ELR (cell line): Measurements from ENCODE around the gene PRKACA.

ENCODE experiments used
- DNase-seq: peaks from one replicate; pipeline ENCODE4 v3.0.0-alpha.2; 2015; ENCODE audit warnings: low read depth

Gene PRKACA

DNA sequence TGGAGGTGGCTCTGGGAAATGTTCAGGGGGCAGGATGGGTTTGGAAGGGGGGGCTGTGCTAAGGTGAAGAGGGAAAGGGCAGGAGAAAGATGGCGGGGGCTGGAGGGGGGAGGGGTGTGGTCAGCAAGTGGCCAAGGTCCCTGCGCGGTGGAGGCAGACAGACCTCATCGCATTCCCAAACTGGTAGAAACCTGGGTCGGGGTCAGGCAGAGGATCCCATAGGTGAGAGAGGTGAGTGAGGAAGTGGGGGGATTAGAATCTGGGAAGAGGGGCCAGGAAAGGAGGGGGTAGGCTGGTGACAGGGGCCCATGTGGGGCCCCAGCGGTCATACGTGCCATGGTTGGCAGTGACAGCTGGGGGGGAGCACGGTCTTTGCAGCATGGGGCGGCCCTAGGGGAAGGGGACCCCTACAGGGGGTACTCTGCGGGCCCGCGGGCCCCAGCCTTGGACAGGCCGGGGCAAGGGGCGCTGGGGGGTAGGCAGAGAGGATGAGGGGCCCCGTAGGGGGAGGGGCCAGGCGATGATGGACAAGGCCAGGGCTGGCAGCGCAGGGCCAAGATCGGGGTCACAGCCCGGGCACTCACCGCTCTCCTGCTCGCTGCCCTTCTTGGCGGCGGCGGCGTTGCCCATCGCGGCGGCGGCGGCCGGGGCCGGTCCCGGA is 514 bp downstream of the PRKACA start:
- DNase-seq, result no peak

DNA sequence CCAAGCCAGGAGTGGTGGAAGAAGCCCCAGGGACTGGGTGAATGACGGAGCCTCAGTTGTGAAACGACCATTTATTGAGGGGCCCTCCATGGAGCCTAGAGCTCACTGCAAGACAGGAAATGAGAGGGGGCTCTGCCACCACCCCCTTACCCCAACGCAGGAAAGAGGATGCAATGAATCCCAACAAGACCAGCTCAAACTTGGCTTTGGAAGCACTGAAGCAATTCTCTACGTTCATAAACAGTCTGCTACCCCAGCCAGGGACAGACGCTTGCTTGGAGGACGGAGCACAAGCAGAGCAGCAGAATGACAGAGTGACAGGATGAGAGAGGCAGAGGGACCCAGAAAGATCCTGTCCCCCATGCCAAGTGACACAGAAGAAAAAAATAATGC is 1.0 kb downstream of the PRKACA start:
- DNase-seq, result no peak

DNA sequence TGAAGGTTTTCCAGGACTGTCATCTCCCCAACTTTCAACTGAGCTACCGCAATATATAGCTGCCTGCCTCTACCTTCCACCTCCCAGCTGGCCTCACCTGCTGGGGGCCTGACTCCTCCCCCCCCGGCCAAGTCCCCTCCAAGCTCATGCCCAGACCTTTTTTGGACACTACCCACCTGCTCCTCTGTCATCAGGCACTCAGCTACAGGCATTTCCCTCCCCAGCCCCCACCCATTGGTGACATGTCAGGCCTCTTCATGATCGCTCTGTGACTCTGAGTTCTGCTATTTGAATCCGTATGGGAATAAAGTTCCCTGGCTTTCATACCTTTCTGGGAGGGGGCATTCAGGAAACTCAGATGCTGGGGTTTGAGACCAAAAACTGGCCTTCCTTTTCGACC is 1.8 kb downstream of the PRKACA start:
- no peak for DNase-seq

DNA sequence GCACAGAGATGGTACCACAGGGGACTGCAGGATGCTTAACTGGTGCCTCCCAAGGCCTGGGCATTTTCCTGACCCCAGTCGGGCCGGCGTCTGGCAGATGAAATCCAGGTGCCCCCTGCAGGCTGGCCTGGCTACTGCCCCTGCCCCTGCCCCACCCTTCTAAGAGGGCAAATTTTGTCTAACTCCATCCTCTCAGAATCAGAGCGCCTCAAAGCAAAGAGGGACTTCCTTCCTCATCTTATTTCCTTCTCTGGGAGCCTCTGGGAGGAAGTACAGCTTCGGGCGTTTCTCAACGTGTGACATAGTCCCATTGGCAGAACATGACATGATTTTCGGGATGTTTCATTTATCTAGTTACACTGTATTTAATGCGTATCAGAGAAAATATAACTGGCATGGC is 2.7 kb downstream of the PRKACA start:
- peak; percentile 39 for DNase-seq

DNA sequence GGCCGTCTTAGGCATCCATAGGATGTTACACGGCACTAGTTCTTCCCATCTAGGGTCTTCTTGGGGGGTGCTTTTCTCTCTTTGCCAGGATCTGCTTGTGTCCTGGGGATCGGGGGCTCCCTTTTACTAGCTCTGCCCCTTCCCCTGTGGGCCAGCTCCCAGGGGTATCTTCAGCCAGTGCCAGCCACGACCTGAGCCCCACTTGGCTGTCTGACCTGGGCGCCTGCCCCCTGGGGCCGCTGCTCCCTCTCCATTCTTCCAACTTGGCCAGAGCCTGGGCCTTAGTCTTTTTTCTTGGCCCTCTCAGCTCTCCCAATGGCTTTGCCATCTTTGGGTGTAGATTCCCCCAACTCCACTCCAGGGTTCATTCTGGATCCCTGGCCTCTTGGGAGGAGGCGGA is 3.1 kb downstream of the PRKACA start:
- no peak for DNase-seq

DNA sequence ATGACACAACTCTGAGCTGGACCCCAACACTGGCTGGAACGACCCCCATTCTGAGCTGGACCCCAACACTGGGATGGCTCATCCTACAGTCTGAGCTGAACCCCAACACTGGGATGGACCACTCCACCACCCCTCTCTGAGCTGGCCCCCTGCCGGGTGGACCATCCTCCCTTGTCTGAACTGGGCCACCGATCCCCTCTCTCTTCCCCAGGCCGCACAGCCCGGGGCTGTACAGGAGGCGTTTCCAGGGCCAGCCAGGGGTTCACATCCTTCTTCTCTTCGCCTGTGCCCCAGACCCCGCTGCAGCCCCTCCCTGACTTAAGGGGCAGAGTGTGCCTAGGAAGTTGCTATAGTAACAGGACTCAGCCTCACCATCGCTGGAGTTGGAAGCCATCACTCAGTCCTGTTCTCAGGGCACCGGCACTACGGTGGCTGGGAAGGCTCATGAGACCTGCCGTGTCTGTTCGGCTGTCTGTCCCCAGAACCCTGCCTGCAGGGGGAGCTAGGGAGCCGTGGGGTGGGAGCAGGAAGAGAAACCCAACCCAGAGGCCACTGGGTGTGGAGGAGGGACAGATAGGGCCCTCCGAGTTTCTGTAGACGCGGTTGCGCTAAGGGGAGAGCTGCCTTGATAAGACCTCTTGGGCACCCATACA is 3.7 kb downstream of the PRKACA start:
- no peak for DNase-seq

DNA sequence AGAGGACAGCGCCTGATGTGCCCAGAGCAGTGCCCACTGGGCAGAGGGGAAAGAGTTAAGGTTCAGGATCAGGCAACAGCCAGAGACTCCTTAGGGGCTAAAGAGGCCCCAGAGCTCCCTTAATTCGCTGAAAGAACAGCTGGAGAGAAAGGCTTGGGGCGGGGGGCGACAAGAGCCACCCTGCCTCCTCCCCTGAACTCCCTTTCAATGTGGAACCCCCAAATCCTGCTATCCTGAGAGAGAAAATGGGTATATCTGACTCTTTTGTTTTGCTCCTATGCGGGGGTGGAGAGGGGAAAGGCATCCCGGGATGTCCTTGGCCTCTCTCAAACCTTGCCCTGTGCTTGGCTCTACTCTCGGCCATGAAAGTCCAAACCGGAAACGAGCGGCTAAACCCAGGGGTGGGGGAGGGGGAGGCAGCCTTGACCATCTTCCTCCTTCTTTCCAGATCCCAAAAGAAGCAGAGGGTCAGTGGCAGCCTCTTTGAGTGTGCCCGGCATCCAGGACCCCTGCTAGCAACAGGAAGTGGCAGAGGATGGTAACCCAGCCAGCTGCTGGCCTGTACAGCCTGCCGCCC is 4.7 kb downstream of the PRKACA start:
- no peak for DNase-seq

DNA sequence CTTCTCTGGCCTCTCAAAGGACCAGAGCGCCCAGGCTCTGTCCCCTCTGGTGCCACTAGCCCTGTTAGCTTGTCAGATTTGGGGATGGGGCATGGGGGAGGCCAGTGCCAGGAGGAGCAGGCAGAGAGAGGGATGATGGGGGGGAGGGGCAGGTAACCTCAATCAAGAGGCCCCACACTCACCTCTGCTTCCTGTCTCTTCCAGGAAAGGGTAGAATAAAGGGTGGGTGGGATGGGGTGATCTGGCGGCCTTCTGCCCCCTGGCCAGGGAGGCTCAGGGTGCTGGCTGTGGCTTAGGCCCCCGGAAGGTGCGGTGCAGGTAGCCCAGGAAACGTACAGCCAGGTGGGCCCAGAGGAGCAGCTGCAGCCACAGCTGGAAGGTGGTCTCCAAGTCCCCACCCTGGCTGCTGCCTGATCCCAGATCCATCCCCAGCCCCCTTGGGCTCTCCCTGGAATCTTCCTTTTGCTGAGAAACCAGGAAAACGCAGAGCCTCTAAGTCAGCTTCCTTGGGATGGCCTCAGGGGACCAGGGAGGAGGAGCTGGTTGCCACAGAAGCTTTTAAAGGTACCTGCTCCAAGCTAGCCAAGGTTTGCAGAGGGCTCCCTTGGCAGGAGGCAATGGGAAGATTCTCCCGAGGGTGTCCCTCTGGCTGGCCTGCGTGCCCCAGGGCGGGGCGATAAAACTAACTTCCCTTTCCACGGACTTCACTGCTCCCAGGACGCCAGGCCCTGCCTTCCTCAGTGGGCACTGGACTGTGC is 5.3 kb downstream of the PRKACA start:
- DNase-seq, result no peak

DNA sequence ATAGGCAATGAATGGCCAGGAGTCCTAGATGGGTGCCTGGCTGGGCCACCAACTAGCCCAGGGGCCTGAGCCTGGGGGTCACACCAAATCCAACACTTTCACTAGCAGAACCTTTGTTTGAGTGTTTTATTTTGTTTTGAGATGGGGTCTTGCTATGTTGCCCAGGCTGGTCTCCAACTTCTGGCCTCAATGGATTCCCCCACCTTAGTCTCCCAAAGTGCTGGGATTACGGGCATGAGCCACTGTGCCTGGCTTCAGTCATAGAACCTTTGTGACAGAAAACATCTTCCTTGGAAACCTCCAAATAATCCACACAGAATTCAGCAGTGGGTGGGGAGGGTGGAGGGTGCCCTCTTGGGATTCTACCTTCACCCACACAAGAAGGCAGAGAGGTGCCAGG is 6.1 kb downstream of the PRKACA start:
- no peak for DNase-seq

DNA sequence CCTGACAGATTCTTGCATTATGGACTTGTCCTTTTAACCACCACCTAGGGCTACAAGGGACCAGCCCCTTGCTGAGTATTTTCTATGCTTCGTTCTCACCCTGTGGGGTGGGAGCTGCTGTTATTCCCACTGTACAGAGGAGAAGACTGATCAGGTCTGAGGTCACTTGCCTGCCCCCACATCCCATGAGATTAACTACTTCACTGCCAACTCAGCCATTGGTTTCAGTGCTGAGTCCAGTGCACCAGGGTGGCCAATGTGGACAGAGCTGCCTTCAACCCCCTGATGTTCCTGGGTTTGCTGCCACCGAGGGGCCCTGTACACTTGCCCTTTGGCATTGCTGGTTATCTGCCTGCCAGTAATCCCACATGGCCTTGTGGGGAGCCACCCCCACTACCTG is 6.9 kb downstream of the PRKACA start:
- no peak for DNase-seq

DNA sequence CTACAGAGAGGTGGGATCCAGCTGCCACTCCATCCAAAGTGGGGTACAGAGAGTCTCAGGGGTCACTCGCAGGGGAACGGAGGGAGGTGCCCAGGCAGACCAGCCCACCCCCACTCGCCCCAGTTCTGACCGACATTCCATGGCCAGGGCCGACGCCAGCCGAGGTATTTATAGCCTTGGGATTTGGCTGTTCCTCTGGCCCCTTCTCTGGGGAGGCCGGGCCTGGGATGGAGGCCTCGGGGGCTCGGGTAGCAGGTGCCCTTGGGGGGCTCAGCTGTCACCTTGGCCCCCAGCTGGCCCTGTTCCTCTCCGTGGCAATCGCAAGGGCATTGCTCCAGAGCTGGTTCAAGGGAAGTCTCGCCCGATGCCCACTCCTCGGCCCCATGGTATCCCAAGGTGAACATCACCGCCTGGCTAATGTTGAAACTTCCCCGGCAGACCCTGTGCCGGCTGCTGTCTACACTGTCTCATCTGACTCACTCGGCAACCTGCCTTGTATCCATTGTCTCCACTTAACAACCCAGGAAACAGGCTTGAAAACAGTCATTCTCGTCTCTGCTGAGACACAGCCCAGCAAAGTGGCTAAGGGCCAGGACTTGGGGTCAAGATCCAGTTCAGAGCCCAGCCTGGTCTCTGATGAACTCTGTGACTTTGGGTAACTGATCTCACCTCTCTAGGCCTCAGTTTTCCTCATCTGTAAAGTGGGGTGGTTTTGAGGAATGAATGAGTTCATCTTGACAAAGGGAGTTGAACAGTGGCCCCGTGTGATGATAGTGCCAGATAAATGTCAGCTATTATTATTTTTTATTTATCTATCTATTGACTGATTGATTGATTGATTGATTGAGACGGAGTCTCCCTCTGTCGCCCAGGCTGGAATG is 9.7 kb downstream of the PRKACA start:
- peak; percentile 55 for DNase-seq

DNA sequence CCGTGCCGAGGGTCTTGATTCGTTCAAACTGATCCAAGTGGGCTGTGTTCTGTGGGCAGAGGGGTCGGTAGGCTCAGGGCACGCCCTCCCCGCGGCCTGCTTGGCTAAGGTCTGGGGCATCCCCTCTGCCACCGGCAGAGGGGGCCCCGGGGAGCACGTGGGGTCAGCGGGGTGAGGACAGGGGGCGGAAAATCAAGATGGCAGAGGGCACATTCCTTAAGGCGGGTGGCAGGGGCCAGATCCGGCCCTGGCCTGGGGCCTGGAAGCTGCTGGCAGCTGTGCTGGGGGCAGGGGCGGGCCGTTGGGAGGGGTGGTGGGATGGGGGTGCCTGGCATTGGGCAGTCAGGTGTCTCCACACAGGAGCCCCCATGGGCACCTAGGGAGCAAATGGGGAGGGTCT is 10.7 kb downstream of the PRKACA start:
- DNase-seq, result no peak

DNA sequence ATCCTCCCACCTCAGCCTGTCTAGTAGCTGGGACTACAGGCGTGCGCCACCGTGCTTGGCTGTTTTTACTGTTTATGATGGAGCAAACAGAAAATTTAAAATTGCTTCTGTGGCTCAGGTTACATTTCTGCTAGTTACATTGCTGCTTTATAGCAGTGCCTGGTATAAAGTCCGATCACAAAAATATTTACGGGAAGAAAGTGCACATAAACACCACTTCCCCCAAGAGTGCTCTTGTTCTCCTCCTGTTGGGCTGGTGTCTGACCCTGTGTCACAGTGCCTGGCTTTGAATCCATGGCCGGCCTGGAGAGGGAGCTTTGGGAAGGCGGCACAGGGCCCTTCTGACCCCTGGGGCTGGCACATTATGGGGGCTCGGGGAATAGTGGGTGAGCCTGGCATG is 11.9 kb downstream of the PRKACA start:
- DNase-seq, result no peak

DNA sequence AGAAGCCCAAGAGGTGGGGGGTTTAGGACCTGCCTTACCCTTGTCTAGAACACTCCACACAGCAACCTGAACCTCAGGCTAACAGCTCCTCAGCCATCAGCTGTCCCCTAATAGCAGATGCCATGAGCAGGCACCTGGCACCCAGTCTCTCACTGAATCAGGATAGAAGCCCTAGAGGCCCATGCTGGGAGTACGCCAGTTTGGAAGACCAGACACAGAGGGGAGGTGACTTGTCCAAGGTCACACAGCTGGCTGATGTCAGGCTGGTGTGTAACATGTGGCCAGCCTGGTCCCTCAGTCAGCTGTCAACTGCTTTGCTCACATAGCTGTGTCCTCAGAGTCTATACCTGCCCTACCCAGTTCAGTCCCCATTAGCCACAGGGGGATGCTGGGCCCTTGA is 14.3 kb downstream of the PRKACA start:
- no peak for DNase-seq

DNA sequence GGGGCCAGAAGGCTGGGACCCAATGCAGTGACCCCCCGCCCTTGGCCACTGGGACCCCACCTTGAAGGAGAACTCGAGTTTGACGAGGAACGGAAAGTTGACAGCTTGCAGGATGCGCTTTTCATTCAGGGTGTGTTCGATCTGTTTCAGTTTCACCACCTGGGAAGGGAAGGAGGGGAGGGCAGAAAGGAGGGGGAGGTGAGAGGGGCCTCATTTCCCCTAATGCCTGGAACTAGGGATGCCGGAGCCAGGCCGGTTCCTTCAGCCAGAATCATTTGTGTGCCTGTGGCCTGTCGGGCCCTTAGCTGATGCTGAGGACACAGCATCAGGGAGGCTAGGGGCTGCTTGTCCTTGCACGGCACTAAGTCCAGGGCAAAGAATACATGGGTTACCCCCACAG is 14.8 kb downstream of the PRKACA start:
- no peak for DNase-seq

DNA sequence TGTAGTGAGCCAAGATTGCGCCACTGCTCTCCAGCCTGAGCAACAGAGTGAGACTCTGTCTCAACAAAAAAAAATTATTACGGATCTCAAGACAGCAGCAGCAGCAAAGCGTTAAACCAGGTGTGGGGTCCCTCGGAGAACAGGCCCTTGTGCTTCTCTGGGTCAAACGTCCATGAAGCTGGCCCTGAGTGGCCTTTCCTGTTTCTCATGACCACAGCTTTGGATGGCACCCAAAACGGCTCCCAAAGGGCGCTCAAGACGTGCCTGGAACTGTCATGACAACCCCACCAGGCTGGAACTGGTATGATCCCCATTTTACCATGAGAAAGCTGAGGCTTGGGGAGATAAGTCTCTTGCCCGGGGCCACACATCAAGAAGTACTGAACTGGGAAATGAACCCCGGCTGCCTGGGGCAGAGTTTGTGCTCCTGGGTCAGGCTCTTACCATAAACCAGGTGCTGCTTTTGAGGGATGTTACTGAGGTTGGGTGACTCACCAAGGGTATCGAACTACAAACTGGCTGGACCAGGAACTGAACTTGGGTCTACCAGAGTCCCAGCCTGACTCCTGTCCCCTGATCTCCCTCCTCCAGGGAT is 15.4 kb downstream of the PRKACA start:
- no peak for DNase-seq

DNA sequence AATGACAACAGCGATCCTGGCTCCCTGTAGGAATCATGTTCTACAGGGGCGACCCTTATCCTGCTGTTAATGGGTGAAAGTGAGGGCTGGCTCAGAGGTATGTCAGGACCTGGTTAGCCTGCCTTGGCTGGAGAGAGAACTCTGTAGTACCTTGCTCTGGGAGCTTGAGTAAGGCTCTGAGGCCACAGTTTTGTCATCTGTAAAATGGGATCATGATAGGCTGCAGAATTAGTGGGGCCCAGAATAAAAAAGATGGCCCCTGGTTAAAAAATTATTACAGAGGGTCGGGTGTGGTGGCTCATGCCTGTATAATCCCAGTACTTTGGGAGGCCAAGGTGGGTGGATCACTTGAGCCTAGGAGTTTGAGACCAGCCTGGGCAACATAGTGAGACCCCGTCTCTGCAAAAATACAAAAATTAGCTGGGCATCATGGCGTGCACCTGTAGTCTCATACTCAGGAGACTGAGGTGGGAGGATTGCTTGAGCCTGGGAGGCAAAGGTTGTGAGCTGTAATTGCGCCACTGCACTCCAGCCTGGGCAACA is 16.5 kb downstream of the PRKACA start:
- DNase-seq, result no peak

DNA sequence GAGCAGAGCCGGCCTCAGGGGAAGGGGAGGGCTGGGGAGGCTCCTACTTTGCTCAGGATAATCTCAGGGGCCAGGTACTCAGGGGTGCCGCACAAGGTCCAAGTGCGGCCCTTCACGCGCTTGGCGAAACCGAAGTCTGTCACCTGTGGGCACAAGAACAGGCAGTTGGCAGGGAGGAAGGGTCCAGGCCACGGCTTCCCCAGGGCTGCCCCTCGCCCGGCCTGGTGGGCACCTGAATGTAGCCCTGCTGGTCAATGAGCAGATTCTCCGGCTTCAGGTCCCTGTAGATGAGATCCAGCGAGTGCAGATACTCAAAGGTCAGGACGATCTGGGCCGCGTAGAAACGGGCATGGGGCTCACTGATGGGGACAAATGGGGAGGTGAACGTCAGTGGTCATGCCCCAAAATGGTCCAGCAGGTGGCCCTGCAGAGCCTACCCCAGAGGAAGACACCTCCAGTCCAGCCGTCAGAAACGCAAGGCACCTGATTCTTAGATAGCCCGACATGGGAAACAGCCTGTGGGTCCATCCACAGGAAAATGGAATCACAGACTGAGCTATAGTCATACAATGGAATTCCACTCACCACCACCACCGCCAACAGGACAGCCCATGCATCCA is 19.9 kb downstream of the PRKACA start:
- no peak for DNase-seq

DNA sequence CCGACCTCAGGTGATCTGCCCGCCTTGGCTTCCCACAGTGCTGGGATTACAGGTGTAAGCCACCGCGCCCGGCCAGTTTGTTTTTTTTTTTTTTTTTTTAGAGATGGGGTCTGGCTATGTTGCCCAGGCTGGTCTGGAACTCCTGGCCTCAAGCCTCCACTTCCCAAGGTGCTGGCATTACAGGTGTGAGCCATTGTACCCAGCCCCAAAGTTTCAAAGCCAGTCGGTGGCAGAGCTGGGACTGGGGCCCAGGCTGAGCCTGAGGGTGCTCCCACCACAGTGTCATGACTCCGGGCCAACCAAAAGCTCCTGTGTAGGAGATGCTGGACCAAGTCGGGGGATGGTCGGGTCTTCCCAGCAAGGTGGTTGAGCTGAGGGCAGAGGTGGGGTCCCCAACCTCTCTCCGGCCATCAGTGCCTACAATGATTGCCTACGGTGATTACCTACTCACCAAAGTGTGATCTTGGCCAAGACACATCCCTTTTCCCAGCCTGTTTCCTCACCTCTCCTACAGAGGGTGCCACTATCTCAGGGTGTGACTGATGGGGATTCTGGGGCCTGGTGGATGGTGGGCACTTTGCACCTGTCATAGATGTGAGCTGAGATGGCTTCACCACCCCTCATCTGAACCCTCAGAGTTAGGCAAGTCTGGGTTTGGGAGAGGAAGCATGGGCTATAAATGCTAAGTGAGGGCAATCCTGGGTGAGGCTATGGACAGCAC is 21.1 kb downstream of the PRKACA start:
- no peak for DNase-seq

DNA sequence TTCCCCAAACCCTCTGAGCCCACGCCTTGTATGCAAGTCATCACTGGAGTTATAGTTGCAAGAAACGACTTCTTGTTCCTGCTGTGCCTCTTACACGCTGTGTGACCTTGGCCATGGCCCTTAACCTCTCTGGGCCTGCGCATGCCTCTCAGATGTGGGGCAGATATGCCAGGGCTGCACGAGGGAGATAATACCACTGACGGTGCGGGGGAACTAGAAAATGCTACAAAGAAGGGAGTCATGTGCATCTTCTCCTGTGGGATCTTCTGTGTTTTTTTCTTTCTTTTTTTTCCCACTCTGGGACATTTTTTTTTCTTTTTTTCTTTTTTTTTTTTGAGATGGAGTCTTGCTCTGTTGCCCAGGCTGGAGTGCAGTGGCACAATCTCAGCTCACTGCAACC is 22.7 kb downstream of the PRKACA start:
- DNase-seq, result no peak
